Left hindlimb (tissue), 1 donor: Measurements from ENCODE around the gene KANTR.
A peak's percentile ranks its signal among the peaks of the same experiment; 100 is the strongest.

Source experiments
- DNase-seq: peaks from one replicate; pipeline ENCODE4 v3.0.0-alpha.2; 2018

Gene KANTR

DNA sequence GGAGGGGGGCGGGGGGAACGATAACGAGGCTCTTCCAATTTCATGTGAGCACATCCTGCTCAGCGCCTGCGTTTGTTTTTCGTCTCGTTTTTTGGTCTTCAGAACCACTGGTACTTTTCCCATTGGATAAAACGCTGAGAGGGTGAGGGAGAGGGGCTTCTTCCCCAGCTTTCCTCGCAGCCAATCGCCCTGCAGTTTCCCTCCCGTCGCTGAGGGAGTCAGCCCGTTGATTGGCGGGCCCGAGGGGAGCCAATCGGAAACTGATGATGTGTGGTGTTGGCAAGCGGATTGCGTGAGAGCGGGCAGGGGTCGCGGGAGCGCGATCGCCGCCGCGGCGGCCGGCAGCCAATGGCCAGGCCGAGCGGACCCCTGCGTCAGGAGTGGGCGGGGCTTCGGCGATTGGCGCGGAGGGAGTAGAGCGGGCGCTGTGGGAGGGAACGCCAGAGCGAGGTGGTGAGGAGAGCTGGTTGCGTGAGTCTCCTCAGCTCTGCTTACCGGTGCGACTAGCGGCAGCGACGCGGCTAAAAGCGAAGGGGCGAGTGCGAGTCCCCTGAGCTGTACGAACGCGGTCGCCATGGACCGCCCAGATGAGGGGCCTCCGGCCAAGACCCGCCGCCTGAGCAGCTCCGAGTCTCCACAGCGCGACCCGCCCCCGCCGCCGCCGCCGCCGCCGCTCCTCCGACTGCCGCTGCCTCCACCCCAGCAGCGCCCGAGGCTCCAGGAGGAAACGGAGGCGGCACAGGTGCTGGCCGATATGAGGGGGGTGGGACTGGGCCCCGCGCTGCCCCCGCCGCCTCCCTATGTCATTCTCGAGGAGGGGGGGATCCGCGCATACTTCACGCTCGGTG is 11.8 kb upstream of the KANTR start, which contains the start of gene TSPYL2:
Gene TSPYL2, plus strand, starts transcription at position 443 of the 848 bp plus-strand sequence. Its CDS starts 132 bp downstream, at position 575.
- peak; percentile 97 for DNase-seq

DNA sequence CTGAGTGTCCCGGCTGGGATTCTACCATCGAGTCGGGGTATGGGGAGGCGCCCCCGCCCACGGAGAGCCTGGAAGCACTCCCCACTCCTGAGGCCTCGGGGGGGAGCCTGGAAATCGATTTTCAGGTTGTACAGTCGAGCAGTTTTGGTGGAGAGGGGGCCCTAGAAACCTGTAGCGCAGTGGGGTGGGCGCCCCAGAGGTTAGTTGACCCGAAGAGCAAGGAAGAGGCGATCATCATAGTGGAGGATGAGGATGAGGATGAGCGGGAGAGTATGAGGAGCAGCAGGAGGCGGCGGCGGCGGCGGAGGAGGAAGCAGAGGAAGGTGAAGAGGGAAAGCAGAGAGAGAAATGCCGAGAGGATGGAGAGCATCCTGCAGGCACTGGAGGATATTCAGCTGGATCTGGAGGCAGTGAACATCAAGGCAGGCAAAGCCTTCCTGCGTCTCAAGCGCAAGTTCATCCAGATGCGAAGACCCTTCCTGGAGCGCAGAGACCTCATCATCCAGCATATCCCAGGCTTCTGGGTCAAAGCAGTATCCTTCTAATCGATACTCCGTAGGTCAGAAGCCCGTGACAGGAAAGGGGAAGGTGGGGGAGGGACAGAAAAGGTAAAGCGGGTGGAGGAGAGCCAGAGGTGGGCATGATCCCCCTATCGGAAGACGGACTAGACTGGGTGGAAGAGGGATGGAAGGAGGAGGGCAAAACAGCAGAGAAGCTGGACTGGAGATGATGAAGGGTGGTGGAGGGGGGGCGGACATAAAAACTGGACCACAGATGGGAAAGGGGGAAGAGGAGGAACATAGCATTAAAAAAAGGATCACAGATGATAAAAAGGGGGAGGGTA is 10.9 kb upstream of the KANTR start:
- DNase-seq: no peak

DNA sequence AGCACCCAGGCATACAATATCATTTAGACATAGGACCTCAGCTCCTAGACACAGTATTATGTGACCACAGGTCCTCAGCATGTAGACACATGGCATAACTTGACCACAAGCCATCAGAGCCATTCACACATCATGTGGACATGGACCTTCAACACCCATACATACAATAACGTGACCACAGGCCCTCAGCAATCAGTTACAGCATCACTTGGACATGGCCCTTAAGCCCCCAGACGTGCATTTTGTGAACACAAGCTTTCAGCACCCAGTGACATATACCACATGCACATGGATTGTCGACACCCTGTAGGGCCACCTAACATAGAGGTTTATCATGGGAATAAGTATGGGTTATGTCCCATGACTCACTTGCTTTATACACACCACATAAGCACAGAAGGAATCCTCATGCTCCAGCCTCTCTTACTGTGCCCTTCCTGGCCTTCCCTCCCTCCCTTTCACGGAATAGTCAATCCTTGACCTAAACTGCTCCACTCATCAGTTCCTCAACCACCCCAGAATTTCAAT is 9.8 kb upstream of the KANTR start:
- DNase-seq: no peak

DNA sequence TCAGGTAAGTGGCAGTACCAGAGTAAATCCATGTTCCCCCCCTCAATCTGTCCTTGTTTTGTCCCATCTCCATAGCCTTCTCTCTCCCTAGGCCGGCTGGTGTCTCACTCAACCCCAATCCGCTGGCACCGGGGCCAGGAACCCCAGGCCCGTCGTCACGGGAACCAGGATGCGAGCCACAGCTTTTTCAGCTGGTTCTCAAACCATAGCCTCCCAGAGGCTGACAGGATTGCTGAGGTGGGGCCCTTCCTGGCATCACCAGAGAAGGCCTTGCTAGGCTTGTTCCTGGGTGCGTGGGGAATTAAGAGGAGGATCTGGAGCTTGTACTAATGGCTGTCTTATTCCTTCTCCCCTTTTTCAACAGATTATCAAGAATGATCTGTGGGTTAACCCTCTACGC is 9.1 kb upstream of the KANTR start:
- no peak for DNase-seq

DNA sequence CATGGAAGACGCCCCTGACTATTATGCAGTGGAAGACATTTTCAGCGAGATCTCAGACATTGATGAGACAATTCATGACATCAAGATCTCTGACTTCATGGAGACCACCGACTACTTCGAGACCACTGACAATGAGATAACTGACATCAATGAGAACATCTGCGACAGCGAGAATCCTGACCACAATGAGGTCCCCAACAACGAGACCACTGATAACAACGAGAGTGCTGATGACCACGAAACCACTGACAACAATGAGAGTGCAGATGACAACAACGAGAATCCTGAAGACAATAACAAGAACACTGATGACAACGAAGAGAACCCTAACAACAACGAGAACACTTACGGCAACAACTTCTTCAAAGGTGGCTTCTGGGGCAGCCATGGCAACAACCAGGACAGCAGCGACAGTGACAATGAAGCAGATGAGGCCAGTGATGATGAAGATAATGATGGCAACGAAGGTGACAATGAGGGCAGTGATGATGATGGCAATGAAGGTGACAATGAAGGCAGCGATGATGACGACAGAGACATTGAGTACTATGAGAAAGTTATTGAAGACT is 8.2 kb upstream of the KANTR start:
- no peak for DNase-seq

DNA sequence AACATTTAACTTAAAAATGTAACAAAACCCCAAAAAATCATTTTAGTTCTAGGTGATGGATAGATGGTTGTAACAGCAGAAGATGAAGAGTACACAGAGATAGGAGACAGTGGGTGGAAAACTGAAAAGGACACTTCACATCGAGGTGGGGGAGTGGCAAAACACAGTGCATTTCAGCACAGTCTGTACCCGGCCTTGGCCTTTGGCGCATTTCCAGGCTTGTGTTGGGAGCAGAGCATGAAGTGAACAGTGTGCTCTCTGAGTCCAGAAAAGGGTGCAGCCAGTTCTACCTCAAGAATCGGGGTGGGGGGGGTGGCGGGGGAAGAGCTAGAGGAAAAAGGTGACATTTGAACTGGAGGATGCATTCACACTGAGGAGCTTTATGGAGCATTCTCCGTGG is 7.5 kb upstream of the KANTR start:
- no peak for DNase-seq

DNA sequence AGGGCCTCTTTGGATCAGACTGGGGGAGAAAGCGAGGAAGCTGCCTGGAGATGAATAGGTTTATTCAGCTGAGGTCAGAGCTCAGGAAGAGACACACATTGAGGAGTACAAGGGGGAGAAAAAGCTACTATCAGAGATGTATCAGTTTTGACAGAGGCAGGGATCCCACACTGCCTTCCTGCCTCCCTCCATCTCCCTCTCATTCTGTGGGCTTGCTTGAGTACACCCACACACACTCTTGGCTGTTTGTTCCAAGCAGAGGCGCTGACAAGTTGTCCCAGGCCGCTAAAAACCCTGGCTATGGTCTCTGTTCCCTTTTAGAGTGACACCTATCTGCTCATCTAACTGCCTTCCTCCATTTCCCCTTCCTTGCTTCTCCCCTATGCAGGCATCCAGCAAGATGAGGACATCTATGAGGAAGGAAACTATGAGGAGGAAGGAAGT is 6.5 kb upstream of the KANTR start:
- no peak for DNase-seq

DNA sequence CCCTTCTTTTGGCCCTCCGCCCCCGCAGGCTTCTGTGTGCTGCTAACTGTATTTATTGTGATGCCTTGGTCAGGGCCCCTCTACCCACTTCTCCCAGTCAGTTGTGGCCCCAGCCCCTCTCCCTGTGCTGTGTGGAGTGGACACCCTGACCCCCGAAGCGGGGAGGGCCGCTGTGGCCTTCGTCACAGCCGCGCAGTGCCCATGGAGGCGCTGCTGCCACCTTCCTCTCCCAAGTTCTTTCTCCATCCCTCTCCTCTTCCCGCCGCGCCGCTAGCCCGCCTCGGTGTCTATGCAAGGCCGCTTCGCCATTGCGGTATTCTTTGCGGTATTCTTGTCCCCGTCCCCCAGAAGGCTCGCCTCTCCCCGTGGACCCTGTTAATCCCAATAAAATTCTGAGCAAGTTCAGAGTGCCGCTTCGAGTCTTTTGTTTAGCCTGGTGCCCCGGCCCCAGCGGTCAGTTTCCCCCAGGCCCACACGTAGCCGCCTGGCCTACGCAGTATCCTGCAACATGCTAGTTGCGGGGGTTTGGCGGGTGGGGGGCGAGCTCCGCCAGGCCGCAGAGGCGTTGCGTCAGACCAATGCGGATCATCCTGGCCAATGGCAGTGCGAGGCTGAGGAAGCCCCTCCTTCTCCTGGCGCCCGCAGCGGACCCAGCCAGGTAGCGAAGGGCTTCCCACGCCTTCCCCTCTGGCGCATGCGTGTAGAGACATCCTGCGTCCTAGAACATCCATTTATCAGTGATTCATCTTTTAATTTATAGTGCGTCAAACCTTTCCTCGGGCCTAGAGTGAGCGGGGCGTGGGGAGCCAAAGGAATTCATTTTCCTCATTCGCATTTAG is 5.6 kb upstream of the KANTR start:
- DNase-seq: peak; percentile 85

DNA sequence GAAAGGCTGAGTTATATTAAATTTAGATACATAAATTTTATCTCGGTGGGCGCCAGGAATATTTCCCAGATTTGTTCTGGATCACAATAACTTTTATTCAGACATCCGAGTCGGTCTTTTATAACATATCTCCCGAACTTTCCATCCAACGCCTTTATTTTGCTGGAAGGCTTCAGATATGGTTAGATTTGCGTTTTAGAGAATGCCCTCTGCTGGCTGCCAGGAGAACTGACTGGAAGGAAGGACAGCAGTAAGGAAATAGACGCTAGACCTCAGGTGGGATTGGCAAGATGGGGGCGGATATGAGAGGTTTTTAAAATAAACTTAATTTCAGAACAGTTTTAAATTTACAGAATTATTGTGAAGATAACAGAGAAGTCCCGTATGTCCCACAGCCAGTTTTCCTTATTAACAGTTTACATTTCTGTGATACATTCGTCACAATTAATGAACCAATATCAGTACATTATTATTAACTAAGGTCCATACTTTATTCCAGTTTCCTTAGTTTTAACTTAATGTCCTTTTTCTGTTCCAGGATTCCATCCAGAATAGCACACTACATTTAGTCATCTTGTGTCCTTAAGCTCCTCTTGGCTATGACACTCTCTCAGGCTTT is 4.6 kb upstream of the KANTR start:
- no peak for DNase-seq

DNA sequence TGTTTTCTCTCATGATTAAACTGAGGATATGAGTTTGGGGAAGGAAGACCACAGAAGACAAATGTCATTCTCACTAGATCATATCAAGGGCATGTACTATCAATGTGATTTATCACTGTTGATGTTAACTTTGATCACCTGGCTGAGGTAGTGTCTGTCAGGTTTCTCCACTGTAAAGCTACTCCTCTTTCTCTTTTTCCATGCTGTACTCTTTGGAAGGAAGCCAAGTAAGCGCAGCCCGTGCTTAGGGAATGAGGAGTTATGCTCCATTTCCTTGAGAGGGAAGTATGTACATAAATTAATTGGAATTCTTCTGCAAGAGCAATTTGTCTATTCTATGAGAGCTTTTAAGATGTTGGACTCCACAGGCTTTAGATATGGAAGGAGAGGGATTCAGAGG is 4.0 kb upstream of the KANTR start:
- DNase-seq: no peak

DNA sequence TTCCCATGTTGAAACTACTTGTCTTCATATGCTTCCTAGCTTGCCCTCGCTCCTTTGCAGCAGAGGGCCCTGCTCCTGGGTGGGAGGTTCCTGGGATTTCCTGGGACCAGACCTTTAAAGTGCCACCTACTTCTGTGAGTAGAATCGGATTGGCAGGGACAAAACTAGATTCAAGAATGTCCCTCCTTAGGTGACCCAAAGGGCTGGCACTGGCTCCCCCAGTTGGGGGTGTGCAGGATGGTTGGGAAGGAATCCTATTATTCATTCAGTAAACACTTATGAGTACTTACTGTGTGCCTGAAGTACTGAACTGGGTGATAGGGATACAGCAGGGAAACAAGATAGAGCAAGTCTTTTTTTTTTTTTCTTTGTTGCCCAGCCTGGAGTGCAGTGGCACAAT is 2.6 kb upstream of the KANTR start:
- no peak for DNase-seq

DNA sequence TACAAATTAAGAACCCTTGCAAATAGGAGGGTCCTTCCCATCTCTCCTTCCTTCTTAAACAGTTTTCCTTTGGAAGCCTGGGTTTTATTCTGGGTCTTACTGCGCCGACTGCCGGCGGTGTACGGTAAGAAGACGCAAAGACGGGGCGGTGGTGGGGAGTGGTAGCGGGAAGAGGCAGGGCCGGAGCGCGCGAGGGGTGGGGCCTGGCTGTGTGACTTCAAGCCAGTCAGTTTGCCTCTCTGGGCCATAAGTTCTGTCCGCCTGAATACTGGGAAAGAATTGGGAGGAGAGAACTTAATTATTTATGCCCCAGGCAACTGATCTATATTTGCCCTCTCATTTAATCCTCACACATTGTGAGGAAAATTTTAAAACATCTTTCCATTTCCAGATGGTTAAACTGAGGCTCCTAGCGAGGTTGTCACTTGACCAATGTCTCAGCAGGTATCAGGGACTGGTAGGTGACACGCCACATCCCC is 726 bp upstream of the KANTR start:
- peak; percentile 81 for DNase-seq

DNA sequence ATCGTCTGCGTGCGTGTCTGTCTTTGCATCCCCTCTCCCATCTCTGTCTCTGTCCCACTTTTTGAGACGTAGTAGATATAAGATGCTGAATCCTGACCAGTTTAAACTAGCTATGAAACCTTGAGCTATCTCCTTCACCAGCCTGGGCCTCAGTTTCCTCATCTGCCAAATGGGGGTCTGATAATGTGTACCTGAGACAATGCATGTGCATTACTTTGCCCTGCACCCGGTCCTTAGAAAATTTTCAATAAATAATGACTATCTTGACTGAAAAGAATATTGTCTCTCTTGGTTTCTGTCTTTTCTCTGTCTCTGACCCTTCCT is 602 bp downstream of the KANTR start:
- DNase-seq: no peak

DNA sequence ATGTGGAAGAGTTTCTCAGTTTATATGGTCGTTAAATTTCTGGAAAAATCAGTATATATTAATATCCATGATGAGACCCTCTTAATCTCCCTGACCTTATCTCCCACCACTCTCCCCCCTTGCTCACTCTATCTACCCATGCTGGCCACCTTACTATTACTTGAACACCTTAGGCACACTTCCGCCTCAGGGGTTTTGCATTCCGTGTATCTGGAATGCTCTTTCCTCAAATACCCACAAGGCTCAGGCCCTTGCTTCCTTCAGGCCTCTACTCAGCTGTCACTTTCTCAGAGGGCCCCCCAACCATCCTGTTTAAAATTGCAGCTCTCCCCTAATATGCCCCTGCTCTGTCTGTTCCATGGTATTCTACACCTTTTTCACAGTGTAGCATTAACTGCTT is 1.9 kb downstream of the KANTR start:
- DNase-seq: no peak

DNA sequence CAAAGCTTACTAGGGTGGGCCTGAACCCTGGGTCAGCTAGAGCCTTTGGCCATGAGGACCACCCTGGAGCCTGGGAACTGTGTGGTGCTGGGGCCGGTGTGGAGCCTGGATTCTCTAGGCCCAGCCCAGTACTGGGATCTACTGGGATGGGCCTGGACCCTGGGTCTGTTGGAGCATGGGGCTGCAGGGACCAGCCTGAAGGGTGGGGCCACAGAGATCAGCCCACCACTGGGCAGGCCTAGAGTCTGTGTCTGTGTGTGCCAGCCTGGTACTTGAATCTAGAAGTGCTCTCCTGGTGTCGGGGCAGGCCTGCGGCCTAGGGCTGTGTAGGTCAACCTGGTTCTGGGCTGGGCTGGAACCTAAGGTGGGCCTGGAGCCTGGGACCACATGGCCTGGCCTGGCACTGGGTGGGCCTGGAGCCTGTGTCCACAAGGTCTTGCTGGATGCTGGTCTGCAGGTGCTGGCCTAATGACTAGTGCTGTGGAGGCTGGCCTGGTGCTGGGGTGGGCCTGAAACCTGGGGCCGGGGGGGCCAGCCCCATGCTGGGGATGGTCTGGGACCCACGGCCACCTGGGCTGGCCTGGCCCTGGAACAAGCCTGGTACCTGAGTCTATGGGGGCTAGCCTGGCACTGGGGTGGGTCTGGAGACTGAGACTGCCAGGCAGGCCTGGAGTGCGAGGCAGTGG is 21.1 kb downstream of the KANTR start:
- DNase-seq: no peak

DNA sequence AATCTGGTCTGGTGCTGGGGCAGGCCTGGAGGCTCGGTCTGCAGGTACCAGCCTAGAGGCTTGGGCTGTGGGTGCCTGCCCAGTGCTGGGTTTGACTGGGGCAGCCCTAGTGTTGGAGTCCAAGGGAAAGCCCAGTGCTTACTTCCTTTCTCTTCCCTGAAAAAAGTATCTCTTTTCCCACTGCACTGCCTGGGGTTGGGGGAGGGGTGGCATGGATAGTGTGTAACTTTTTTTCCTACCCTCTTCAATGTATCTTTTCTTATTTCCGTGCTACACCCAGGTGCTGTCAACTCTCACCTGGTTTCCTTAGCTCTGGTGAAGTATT is 21.6 kb downstream of the KANTR start:
- no peak for DNase-seq

DNA sequence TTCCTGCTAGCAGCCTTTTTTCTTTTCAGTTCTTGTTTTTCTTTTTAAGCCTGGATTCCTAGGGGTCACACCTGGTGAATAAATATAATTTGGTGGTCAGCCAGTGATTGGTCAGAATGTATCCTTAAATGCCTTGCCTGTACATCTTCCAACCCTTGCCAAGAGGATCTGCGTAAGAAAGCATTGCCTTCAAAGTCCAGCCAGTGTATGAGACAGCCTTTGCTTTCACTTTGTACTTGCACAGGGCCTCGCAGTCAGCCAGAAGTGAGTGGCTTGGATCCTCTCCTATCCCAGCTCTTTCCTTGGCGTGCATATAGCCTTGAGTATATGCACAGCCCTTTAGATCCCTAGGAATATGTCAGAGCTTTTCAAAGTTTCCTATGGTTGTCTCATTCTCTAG is 22.2 kb downstream of the KANTR start:
- peak; percentile 51 for DNase-seq

DNA sequence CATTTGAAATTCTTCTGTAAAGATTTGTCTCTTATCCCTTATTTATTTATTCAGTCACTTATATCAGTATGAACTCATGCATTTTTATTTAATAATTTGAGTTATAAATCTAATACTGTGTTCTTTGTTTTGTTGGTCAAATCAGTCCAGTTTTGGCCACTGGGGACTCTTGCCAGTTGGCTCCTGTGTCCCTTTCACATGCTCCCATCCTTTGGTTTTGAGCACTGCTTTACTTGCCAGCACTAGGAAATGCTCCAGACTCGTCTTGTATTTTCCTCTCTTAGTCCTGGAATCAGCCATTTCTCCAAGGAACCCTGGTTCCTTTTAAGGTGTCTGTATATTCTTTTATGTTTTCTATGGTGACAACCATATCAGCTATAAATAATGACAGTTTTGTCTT is 28.1 kb downstream of the KANTR start:
- DNase-seq: no peak

DNA sequence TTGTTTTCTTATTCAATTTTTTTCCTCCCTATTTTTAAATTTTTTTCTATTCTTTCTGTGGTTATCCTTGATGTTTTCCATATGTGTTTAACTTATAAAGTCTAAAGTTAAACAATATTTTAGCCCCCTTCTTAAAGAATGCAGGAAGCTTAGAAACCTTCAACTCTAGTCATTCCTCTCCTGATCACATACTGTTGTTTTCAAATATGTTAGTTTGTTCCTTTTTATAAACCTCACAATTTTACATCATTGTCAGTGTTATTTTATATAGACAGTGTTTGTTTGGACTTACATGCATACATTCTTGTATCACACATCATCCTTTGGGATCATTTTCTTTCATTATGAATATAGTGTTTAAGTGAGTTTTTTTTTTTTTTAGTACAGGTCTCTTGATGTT is 31.6 kb downstream of the KANTR start:
- DNase-seq: no peak

DNA sequence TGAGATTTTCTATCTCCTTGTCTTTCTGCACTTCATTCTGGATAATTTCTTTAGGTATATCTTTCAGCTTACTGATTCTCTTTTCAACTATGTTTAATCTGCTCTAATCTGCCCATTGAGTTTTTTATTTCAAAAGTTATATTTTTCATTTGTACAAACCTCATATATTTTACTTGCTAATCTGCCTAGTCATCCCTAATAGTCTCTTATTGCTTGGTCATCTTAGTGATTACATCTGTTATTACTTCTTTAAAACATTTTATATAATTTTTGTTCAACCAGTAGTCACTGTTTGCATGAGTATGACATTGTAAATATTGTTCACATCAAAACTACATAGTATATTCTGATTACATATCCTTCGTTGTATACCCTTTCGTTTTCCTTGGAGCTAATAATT is 32.4 kb downstream of the KANTR start:
- DNase-seq: no peak

DNA sequence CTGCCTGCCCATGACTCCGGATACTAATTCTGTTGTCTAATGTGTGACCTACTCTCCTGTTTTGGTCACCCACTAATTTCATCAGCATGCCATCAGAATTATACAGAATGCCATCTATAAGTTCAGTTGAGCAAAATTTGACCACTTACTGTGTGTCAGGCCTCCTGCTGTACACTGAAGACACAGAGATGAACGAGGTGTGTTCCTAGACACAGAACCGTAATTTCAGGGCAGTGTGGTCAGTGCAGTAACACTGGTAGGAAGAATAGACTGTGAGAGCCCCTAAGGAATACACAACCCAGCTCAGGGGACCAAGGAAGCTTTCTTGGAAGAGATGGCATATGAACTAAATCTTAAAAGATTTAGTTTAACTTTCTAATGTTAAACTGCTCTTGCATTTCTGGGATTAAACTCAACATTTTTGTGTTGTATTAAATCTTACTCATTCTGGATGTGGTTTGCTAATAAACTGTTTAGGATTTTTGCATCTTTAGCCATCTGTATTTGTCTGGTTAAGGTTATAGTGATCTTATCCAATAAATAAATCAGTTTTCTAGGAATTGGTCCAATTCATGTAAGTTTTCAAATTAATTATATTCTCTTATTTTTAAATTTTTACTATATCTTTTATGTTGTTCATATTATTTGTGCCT is 34.3 kb downstream of the KANTR start:
- no peak for DNase-seq
